CD1c-positive myeloid dendritic cell (primary cell): ENCODE results near the gene TET2.

Experiments used
- DNase-seq: peaks from one replicate; pipeline ENCODE4 v3.0.0-alpha.2; 2016; ENCODE audit errors: extremely low spot score

TET2 gene

GRCh38 chr4:105234582-105234981, 87.9 kb downstream of the TET2 start:
- no peak for DNase-seq

- DNase-seq = no peak
Observed at GRCh38 chr4:105236202-105236915, 89.7 kb downstream of the TET2 start.

GRCh38 chr4:105236916-105237311, 90.2 kb downstream of the TET2 start:
- no peak for DNase-seq

GRCh38 chr4:105240037-105240436, 93.4 kb downstream of the TET2 start:
- no peak for DNase-seq

GRCh38 chr4:105241451-105241850, 94.8 kb downstream of the TET2 start:
- DNase-seq = no peak

- no peak for DNase-seq
Observed at GRCh38 chr4:105243446-105243845, 96.8 kb downstream of the TET2 start.

- no peak for DNase-seq
Observed at GRCh38 chr4:105246712-105247111, 100.0 kb downstream of the TET2 start.

GRCh38 chr4:105248613-105249012, 101.9 kb downstream of the TET2 start:
- no peak for DNase-seq

- DNase-seq = no peak
Observed at GRCh38 chr4:105257817-105258495, 111.3 kb downstream of the TET2 start.

- no peak for DNase-seq
Observed at GRCh38 chr4:105265689-105266088, 119.0 kb downstream of the TET2 start.

- DNase-seq = no peak
Observed at GRCh38 chr4:105267280-105267679, 120.6 kb downstream of the TET2 start.

- DNase-seq = no peak
Observed at GRCh38 chr4:105272002-105272401, 125.3 kb downstream of the TET2 start.

- no peak for DNase-seq
Observed at GRCh38 chr4:105273230-105273629, 126.6 kb downstream of the TET2 start.

- DNase-seq = no peak
Observed at GRCh38 chr4:105274090-105274489, 127.4 kb downstream of the TET2 start.

GRCh38 chr4:105274504-105274903, 127.8 kb downstream of the TET2 start:
- DNase-seq = no peak

- no peak for DNase-seq
Observed at GRCh38 chr4:105276361-105277104, 129.9 kb downstream of the TET2 start.

GRCh38 chr4:105277702-105278101, 131.0 kb downstream of the TET2 start:
- no peak for DNase-seq

- no peak for DNase-seq
Observed at GRCh38 chr4:105279314-105279713, 132.6 kb downstream of the TET2 start.

- no peak for DNase-seq
Observed at GRCh38 chr4:105280338-105281123, 133.9 kb downstream of the TET2 start.

GRCh38 chr4:105281124-105281415, 134.4 kb downstream of the TET2 start:
- no peak for DNase-seq

GRCh38 chr4:105282489-105282888, 135.8 kb downstream of the TET2 start:
- DNase-seq = no peak

GRCh38 chr4:105283501-105283900, 136.8 kb downstream of the TET2 start:
- no peak for DNase-seq
